Measurements from ENCODE around the gene NOTCH2.
"Not testable (repeated sequence)": the region's sequence is repeated elsewhere in the genome, so short reads cannot be mapped to it uniquely, and the experiment has no call there.

- not testable (repeated sequence) for TF ChIP-seq CTCF, EZH2phosphoT487 (IDR thresholded peaks at IDR 0.05)
Measured at GRCh38 chr1:120048208-120048607, 21.3 kb downstream of the NOTCH2 start.
